GM21825 (cell line): ENCODE results near the gene RPUSD3.

Experiments
- ATAC-seq: cut with Tn5 transposase; IDR thresholded peaks from one replicate; pipeline ENCODE4 v1.9.1; 2021; ENCODE audit warnings: mild to moderate bottlenecking, moderate library complexity; ENCODE audit not compliant: unreplicated experiment

The RPUSD3 gene

DNA sequence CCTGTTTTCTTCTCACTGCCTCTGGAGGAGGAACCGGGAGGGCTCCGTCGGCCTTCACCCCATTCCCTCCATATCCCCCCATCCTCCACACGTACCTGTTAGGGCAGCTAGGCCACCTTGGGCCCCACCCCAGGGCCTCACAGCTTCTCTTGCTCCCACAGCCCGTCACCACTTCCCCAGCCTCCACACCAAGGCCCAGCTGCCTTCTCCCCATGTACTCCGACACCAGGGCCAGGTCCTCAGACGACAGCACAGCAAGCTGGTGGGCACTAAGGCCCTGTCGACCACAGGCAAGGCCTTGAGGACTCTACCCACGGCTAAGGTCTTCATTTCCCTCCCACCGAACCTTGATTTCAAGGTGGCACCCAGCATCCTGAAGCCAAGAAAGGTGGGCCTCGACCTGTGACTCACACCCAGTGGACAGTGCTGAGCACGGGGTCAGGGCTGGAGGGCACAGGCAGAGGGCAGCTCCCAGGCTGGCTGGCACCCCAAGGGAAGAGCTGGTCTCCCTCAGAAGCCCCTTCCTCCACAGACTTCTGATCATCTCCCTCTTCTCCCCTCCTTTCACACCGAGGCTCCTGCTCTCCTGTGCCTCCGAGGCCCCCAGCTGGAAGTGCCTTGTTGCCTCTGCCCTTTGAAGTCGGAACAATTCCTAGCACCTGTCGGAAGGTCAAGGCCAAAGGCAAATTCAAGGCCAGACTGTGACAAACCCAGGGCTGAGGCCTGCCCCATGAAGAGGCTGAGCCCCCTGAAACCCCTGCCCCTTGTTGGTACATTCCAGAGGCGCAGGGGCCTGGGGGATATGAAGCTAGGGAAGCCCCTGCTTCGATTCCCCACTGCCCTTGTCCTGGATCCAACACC is 9.1 kb downstream of the RPUSD3 start:
- ATAC-seq: no peak

DNA sequence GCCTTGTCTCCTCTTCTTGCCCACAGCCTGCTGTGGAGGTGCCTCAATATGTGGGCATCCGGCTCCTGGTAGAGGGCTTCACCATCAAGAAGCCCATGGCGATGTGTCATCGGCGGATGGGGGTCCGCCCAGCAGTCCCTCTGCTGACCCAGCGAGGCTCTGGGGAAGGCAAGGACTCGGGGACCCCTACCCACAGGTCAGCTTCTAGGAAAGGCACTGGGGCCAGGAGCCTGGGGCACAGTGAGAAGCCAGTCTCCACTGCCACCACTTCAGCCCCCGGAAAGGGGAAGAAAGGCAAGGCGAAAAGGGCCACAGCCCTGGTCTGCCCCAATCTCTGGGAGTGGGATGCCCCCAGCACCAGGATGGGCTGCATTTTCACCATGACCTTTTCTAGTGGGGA is 10.7 kb downstream of the RPUSD3 start:
- no peak for ATAC-seq

DNA sequence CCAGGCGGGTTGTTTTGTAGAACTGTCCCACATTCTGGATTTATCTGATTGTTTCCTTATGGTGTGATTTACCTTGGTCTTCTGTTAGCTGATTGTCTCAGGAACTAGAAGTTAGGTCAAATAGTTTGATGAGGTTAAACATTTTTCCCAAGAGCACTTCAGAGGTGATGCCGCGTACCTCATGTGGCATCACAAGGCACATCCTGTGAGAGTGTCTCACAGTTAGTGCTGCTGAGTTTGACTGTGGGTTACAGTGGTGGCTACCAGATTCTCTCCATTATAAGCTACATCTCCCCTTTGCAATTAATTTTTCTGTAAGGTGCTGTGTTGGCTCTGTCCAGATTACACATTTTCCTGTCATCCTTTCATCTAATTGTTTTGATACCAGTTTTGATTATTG is 12.6 kb downstream of the RPUSD3 start:
- no peak for ATAC-seq

DNA sequence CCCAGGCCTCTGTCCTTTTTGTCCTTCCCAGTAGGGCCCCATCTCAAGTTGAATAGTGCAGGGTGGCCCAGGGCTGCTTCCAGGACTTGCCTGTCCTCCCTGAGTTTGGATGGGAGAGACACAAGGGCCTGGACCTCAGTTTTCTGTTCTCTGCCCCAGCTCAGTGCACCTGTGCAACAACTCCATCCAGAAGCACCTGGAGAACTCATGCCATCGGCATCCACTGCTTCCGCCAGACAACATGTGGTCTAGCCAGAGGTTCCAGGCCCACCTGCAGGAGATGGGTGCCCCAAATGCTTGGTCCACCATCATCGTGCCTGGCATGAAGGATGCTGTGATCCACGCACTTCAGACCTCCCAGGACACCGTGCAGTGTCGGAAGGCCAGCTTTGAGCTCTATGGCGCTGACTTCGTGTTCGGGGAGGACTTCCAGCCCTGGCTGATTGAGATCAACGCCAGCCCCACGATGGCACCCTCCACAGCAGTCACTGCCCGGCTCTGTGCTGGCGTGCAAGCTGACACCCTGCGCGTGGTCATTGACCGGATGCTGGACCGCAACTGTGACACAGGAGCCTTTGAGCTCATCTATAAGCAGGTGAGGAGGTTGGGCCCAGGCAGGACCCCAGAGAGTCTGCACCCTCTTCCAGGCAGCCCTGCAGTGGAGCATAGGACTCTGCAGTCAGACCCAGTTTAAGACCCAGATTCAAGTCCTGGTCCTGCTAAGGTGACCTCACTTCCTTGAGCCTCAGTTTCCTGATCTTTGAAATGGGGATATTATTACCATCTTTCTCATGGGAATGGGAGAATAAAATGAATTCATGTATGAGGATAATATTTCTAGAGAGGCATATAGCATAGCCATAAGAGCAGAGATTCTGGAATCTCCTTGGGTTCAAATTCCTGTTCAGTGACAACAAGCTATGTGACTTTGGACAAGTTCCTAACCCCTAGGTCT is 14.7 kb downstream of the RPUSD3 start:
- ATAC-seq: no peak

DNA sequence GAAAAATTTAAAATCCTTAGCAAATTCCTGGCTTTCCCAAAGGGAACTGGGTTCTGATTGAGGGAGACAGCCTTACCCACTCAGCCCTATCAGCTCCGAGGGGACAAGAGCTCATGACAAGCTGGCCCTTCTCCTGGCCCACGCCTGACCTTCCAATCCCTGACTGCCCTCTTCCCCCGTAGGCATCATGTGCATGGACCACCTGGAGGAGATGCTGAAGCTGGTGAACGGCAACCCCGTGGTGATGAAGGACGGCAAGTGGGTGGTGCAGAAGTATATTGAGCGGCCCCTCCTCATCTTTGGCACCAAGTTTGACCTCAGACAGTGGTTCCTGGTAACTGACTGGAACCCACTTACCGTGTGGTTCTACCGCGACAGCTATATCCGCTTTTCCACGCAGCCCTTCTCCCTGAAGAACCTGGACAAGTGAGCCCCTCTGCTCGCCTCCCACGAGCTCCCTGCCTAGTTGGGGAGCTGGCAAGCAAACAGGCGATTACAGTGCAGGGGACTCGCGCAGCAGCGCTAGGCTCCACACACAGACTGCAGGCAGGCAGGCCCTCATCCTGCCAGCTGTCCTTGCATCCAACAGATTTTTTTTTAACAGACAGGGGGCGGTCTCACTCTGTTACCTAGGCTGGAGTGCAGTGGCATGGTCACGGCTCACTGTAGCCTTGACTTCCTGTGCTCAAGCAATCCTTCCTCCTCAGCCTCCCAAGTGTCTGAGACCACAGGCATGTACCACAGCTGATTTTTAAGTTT is 16.8 kb downstream of the RPUSD3 start:
- no peak for ATAC-seq

DNA sequence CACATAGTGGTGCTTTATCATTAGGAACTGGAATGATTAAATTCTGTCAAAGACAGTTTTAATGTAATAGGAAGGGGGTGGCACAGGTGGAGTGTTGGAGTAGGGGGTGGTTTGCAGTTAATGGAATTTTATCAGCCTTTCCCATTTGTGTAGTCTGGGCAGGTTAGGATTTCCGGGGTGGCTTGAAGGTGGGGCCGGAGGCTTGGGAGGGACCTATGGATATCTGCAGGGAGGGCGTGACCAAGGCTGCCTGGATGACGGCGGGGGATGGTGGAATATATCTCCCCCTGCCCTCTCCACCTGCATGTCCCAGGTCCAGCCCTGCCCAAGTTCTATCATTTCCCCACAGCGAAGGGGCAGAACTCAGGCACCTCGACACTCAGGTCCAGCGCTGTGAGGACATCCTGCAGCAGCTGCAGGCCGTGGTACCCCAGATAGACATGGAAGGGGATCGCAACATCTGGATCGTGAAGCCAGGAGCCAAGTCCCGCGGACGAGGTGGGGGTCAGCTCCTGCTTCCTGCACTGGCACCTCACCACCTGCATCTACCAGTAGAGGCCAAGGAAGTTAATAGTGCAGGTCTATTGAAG is 18.3 kb downstream of the RPUSD3 start:
- ATAC-seq: no peak

DNA sequence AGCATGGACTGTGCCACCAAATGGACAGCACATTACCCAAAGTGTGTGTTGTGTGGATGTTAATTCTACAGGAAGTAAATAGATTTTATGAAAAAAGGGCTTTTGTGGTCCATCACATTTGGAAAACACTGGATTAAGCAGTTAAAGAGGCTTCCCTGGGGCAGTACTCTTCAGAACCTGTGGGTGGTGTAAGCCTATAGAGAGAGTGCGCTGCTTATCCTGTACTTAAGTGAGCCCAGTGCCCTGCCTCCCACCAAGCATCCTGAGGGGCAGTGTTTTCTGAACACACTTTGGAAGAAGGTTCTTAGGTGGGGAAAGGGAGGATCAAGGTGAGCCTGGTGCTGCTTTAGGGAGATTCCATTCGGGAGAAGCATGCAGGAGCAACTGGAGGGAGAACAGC is 22.9 kb downstream of the RPUSD3 start:
- ATAC-seq: no peak

DNA sequence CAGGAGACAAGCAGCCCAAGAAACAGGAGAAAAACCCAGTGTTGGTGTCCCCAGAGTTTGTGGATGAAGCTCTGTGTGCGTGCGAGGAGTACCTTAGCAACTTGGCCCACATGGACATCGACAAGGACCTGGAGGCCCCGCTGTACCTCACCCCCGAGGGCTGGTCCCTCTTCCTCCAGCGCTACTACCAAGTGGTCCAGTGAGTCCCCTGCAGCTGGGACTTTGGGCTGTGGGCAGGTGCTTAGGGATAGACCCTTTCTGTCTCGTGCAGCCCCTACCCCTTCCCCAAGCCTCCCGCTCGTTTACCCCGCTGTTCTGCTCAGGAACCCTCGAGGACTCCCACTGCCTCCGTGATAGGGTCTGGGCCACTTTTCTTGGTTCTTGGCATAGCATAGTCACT is 23.3 kb downstream of the RPUSD3 start:
- no peak for ATAC-seq

DNA sequence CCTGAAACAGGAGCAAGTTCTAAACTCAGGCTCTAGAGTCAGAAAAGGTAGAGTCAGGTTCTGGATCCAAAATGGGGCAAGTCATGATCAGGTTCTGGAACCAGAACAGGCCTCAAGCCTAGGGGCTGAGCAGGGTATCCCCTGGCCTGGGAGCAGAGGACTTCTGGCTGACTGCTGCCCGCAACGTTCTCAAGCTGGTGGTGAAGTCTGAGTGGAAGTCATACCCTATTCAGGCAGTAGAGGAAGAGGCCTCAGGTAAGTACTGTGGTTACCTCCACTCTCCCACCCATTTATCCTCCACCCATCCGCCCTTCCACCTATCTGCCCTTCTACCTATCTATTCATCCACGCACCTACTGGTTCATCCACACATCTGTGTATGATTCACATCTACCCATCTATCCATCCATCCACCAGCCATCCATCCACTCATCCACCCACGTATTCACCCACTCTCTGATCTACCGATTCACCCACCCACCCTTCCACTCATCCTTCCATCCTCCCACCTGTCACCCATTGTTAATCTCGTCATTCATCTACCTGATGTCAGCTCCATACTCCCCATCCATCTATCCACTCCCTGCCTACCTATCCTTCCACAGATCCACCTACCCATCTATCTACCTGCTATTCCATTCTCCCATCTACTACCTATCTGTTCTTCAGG is 25.0 kb downstream of the RPUSD3 start:
- no peak for ATAC-seq

DNA sequence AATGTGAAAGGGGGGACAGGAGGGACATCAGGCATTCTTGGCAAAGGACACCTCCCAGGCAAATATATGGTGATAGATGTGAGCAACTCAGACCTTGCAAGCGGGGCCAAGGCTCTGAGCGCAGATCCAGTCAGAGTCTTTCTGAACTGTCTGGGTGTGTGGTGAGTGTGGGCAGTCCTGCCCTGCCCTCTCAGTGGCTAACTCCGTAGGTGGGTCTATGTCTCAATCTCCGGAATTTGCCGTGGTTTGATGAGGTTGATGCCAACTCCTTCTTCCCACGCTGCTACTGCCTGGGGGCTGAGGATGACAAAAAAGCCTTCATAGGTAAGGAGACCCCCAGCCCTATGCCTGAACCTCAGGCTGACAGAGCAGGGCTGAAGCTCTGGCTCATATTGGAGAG is 26.4 kb downstream of the RPUSD3 start:
- no peak for ATAC-seq

DNA sequence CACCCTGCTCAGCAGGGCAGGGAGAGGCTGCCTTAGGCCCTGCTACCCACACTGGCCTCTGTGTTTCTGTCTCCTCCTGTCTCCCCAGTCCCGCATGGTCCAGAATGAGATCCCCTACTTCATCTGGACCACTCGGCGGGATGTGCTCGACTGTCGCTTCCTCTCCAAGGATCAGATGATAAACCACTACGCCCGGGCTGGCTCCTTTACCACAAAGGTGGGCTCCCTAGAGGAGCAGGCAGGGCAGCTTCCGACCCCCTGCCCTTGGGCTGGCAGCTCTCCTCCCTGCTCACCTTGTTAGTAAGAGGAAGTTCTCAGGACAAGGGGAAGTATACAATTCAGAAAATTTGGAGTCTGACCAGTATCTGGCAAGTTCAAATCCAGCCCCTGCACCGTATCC is 27.8 kb downstream of the RPUSD3 start:
- no peak for ATAC-seq

DNA sequence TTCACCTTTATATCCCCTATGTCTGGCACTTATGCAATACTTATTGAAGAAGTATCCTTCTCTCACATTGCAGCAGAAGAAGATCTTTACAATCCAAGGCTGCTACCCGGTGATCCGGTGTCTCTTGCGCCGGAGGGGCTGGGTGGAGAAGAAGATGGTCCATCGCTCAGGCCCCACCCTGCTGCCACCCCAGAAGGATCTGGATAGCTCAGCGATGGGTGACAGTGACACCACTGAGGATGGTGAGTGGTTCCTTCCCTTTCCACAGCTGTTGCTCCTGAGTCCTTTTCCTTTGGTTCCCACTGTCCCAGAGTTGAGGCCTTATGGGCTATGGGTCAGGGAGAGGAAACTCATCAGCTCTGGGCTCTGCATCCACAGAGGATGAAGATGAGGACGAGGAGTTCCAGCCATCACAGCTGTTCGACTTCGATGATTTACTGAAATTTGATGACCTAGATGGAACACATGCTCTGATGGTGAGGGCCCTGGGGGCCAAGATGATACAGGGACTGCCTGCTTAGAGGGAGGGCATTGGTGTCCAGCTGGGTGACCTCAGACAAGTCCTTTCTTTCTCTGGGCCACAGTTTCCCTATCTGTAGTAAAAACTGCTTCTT is 30.8 kb downstream of the RPUSD3 start:
- ATAC-seq: no peak

DNA sequence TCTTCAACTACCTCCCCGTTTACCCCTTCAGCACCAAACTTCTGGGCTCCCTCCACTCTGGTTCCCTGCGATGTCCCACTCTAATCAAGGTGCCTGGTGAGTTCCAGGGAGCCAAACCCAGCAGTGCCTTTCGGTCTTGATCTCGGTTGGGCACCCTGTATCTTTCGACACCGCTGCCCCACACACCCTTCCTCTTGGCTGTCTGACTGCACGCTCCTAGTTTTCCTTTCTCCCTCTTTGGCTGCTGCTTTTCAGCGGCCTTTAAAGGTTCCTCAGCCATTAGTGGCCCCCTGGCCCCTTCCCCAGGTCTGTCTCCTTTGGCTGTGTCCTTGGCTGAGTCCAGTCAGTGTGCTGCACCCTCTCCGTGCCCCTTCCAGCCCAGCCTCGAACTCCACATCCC is 33.0 kb downstream of the RPUSD3 start:
- no peak for ATAC-seq

DNA sequence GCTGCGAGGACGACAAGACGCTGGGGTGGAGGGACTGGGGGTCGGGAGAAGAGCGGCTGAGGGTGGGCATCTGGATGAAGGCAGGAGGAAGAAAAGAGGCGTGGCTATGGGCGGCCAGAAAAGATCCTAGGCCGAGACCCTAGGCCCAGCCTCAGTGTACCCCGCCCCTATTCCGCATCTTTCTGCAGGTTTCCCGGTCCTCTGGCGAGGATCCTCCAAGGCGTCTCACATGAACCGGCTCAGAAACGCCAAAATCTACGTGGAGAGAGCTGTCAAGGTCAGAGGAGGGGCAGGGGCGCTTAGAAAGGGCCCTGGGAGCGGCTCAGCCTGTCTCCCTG is 33.4 kb downstream of the RPUSD3 start:
- no peak for ATAC-seq

DNA sequence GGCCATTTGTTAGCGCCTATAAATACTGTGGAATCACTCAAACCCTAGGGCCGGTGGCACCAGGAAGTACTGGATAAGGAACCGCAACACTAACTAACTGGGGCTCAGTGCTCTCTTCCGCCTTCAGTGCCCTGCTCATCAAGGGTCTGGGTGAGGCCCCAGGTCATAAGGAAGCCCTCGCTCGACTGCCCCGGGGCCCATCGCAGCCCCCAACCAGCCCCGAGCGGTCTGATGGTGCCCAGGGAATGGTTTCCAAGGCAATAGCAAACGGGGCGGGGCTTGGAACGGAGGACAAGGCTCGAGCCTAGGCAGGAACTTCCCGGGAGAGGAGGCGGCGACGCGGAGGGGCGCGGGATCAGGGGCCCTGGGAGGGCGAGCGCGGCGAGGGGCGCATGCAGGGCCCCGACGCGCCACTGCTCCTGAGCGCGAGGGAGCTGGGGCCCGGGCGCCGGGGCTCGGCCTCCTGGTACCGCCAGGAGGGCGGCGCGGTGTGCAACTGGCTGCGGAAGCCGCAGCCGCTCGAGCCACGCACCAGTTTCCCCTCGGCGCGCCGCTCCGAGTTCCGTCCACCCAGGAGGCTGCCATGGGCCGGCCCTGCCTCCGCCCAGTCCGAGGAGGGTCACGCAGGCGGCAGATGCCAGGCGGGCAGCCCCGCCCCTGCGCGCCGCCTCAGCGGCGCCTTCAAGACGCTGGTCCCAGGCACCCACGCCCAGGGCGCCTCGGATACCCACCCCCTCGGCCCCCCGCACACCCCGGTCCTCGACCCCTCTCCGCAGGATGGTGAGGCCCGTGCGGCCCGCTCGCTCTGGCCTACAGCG is 34.0 kb downstream of the RPUSD3 start, which contains the start of gene TTLL3:
TSS of gene TTLL3 (plus strand) at position 648 of the 818 bp plus-strand sequence. CDS start 400 bp downstream, outside the sequence.
- ATAC-seq: peak; percentile 40

DNA sequence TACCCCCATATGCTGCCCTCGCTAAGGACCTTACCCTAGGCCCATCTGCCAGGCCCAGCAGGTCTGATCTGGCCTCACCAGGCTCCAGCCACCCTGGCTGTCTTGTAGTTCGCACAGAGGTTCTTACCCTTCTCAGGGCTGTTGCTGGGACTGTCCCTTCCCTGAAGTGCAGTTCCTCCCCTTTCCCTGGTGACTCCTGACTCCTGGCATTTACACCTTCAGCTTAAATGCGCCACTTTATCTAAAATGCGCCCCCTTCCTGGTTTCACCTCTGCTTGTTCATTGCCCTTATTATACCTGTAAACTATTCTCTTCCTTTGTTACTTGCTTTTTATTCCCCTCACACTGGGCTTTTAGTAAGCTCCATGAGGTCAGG is 34.6 kb downstream of the RPUSD3 start:
- no peak for ATAC-seq

DNA sequence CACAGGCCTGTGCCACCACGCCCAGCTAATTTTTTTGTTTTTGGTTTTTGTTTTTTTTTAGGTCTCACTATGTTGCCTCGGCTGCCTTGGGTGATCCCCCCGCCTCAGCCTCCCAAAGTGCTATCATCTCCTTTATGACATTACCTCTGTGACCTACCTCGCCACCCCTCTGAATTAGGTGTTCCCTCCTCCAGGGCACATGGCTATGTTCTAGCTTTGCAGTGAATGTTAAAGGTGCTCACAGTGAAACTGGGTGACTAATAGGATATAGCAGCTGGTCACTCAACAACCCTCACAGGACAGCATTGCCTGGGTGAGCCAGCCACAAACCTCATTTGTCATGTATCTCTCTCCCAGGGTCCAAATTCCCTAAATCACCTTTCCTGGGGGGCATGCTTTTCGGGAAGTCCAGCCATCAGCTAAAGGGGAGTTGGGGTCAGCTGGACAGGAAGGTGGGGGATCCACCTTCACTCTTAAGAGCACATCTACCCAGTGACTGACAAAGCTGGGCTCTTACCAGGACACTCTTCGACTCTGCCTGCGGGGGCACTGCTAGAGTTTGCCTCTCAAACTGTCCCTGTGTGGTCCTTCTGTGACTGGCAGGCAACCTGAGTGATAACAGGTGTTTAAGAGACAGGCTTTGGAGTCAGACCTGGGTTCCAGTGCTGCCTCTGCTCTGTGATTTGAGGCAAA is 35.3 kb downstream of the RPUSD3 start:
- ATAC-seq: peak; percentile 43

DNA sequence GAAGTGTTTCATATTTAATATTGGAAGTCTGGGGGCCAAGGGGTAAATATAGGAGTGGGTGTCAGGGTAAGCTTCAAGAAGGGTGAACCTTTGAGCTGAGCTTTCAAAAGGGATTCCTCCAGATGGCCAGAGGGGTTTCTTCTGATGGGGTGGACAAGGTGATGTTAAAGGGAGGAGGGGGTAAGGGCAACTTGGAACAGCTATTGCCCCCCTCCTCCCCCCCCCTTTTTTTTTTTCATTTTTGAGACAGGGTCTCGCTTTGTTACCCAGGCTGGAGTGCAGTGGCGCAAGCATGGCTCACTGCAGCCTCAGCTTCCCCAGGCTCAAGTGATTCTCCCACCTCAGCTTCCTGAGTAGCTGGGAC is 35.8 kb downstream of the RPUSD3 start:
- ATAC-seq: no peak
